Trophoblast cell (in vitro differentiated cells and primary cell): Measurements from ENCODE around the gene SUFU.

ENCODE experiments used
- DNase-seq, 2 donors: peaks; one replicate each; pipeline ENCODE4 v3.0.0-alpha.2; 2016
- H2AFZ ChIP-seq: 2 replicates; pipeline ENCODE4 v1.6.1; 2013; ENCODE audit warnings: low read length, moderate library complexity, mild to moderate bottlenecking; ENCODE audit not compliant: insufficient read depth, poor library complexity
- H2AK5ac ChIP-seq: 2 replicates; pipeline ENCODE4 v1.6.1; 2013; ENCODE audit warnings: mild to moderate bottlenecking, low read length
- H2BK120ac ChIP-seq: 2 replicates; pipeline ENCODE4 v1.6.1; 2013; ENCODE audit warnings: low read length, mild to moderate bottlenecking, moderate library complexity; ENCODE audit not compliant: insufficient read depth, poor library complexity
- H2BK12ac ChIP-seq: 2 replicates; pipeline ENCODE4 v1.6.1; 2013; ENCODE audit warnings: mild to moderate bottlenecking, low read length, moderate library complexity
- H2BK5ac ChIP-seq: 2 replicates; pipeline ENCODE4 v1.6.1; 2013; ENCODE audit warnings: low read length, low read depth, moderate library complexity, mild to moderate bottlenecking; ENCODE audit not compliant: poor library complexity
- H3K14ac ChIP-seq: 2 replicates; pipeline ENCODE4 v1.6.1; 2013; ENCODE audit warnings: mild to moderate bottlenecking, low read length
- H3K18ac ChIP-seq: 2 replicates; pipeline ENCODE4 v1.6.1; 2013; ENCODE audit warnings: mild to moderate bottlenecking, low read length
- H3K23ac ChIP-seq: 2 replicates; pipeline ENCODE4 v1.6.1; 2013; ENCODE audit warnings: low read length
- H3K27ac ChIP-seq: 2 replicates; pipeline ENCODE4 v1.5.1; 2013; ENCODE audit warnings: low read depth, mild to moderate bottlenecking, inconsistent platforms, low read length, moderate library complexity
- H3K27me3 ChIP-seq: 2 replicates; pipeline ENCODE4 v1.6.1; 2013; ENCODE audit warnings: inconsistent platforms, mild to moderate bottlenecking, low read length, moderate library complexity; ENCODE audit not compliant: insufficient read depth
- H3K36me3 ChIP-seq, 2 experiments: 1 replicate in 1 of 2; 2 replicates in 1 of 2; pipeline ENCODE4 v1.6.1; 2013; ENCODE audit warnings: low read length in 2 of 2, mild to moderate bottlenecking in 2 of 2, moderate library complexity in 1 of 2; ENCODE audit not compliant: insufficient read depth in 2 of 2, control insufficient read depth in 1 of 2
- H3K4ac ChIP-seq: 2 replicates; pipeline ENCODE4 v1.6.1; 2013; ENCODE audit warnings: low read depth, mild to moderate bottlenecking, low read length, moderate library complexity
- H3K4me1 ChIP-seq, 2 experiments: 1 replicate in 1 of 2; 2 replicates in 1 of 2; pipeline ENCODE4 v1.6.1; 2013; ENCODE audit warnings: low read length in 2 of 2, mild to moderate bottlenecking in 2 of 2, moderate library complexity in 1 of 2; ENCODE audit not compliant: insufficient read depth in 2 of 2, control insufficient read depth in 1 of 2
- H3K4me2 ChIP-seq: 2 replicates; pipeline ENCODE4 v1.6.1; 2013; ENCODE audit warnings: inconsistent platforms, mild to moderate bottlenecking, low read length, moderate library complexity
- H3K4me3 ChIP-seq: 2 replicates; pipeline ENCODE4 v1.5.1; 2013; ENCODE audit warnings: mild to moderate bottlenecking, low read depth, low read length, inconsistent platforms
- H3K79me1 ChIP-seq: one replicate; pipeline ENCODE4 v1.6.1; 2013; ENCODE audit warnings: low read length
- H3K79me2 ChIP-seq: 2 replicates; pipeline ENCODE4 v1.6.1; 2013; ENCODE audit warnings: low read length, mild to moderate bottlenecking; ENCODE audit not compliant: control insufficient read depth, insufficient read depth, poor library complexity
- H3K9ac ChIP-seq: 2 replicates; pipeline ENCODE4 v1.6.1; 2013; ENCODE audit warnings: mild to moderate bottlenecking, low read length
- H3K9me3 ChIP-seq: 2 replicates; pipeline ENCODE4 v1.6.1; 2013; ENCODE audit warnings: low read depth, mild to moderate bottlenecking, control low read depth, inconsistent platforms, low read length; ENCODE audit not compliant: insufficient read depth
- H4K12ac ChIP-seq: 2 replicates; pipeline ENCODE4 v1.6.1; 2013; ENCODE audit warnings: low read depth, mild to moderate bottlenecking, low read length, moderate library complexity
- H4K8ac ChIP-seq: 2 replicates; pipeline ENCODE4 v1.6.1; 2013; ENCODE audit warnings: low read depth, mild to moderate bottlenecking, low read length, moderate library complexity
- H4K91ac ChIP-seq: one replicate; pipeline ENCODE4 v1.6.1; 2013; ENCODE audit warnings: low read depth, mild to moderate bottlenecking, low read length, moderate library complexity
- WGBS: extraction: QIAGEN DNeasy Blood & Tissue Kit; methylation state at CpG from one replicate; pipeline ENCODE4 v1.1.7; 2013; ENCODE audit warnings: missing lambda C conversion rate; ENCODE audit not compliant: insufficient read length, insufficient coverage; ENCODE audit errors: extremely low coverage; 5-methylcytosine and 5-hydroxymethylcytosine counted together

The SUFU gene

DNA sequence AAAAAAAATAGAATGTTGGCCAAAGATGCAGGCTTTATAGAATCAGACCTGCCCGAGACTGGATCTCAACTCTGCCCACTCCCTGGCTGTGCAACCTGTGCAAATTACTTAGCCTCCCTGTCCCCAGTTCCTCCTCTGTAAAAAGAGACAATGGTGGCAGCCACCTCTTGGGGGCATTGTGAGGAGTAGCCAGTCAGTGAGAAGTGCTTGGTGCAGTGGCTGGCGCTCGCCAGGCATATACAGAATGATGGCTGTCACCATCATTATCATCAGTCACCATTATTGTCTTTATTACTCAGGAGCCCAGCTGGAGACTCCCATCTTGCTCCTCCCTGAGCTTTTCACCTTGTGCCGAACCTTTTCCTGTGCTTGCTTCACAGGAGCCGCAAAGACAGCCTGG is 111.1 kb downstream of the SUFU start:
- H3K14ac ChIP-seq: no peak overlapping the region
- H3K79me2 ChIP-seq: peaks cover 3% of the 10 kb centered on the region
- no peak overlapping the region for H2BK12ac ChIP-seq
- H3K27ac ChIP-seq: no peak overlapping the region
- peaks cover 8% of the 10 kb centered on the region for H3K79me1 ChIP-seq
- H3K36me3 ChIP-seq: peaks cover 40 to 47% of the 10 kb centered on the region in 2 experiments
- no peak overlapping the region for H3K18ac ChIP-seq
- no peak overlapping the region for H2AK5ac ChIP-seq
- no peak overlapping the region for H3K23ac ChIP-seq
- DNase-seq: no peak
- H3K9ac ChIP-seq: no peak overlapping the region
- H3K4me3 ChIP-seq: no peak overlapping the region
- whole genome bisulfite sequencing: no CpG with 5 or more reads among the region's 5 CpGs
- H4K12ac ChIP-seq: no peak overlapping the region
- no peak overlapping the region for H4K8ac ChIP-seq
- H3K4ac ChIP-seq: no peak overlapping the region
- no peaks in the 10 kb centered on the region for H3K9me3 ChIP-seq
- H3K27me3 ChIP-seq: no peaks in the 10 kb centered on the region
- no peak overlapping the region for H2AFZ ChIP-seq
- no peak overlapping the region for H4K91ac ChIP-seq
- no peak overlapping the region for H2BK120ac ChIP-seq
- no peak overlapping the region for H3K4me2 ChIP-seq
- no peak overlapping the region for H2BK5ac ChIP-seq
- peaks cover 17 to 29% of the 10 kb centered on the region in 2 experiments for H3K4me1 ChIP-seq

DNA sequence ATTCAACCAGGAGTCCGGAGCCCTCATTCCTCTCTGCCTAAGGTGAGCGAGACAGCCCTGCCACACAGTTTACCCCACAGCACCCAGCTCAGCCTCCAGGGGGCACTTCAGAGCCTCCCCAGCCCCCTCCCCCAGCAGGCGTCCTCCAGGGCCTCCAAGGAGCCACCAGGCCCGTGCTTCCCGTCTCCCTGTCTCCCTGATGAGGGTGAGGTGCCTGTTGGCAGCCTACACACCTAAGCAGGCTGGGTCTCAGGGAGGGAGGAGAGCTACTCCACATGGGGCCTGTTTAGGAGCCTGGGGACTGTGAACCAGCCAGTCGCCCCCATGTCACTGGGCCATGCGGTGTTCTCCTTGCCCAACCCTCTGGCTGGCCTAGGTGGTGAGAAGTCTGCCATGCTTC is 111.6 kb downstream of the SUFU start:
- no peak overlapping the region for H4K12ac ChIP-seq
- H3K4me3 ChIP-seq: no peak overlapping the region
- H2AFZ ChIP-seq: no peak overlapping the region
- no peak overlapping the region for H2AK5ac ChIP-seq
- no peak overlapping the region for H4K8ac ChIP-seq
- H3K9me3 ChIP-seq: no peaks in the 10 kb centered on the region
- no peak overlapping the region for H3K9ac ChIP-seq
- no peak overlapping the region for H3K14ac ChIP-seq
- peaks cover 40 to 52% of the 10 kb centered on the region in 2 experiments for H3K36me3 ChIP-seq
- no peak overlapping the region for H2BK12ac ChIP-seq
- H3K27me3 ChIP-seq: no peaks in the 10 kb centered on the region
- H3K18ac ChIP-seq: no peak overlapping the region
- no peak overlapping the region for H3K4ac ChIP-seq
- no peak overlapping the region for H2BK5ac ChIP-seq
- no peak overlapping the region for H4K91ac ChIP-seq
- peaks cover 8% of the 10 kb centered on the region for H3K79me1 ChIP-seq
- H3K27ac ChIP-seq: no peak overlapping the region
- peak in 1 of 2 donors; percentile 14 for DNase-seq
- WGBS: no CpG with 5 or more reads among the region's 7 CpGs
- H3K79me2 ChIP-seq: peaks cover 3% of the 10 kb centered on the region
- H3K4me2 ChIP-seq: no peak overlapping the region
- peaks cover 17 to 33% of the 10 kb centered on the region in 2 experiments for H3K4me1 ChIP-seq
- no peak overlapping the region for H2BK120ac ChIP-seq
- no peak overlapping the region for H3K23ac ChIP-seq

DNA sequence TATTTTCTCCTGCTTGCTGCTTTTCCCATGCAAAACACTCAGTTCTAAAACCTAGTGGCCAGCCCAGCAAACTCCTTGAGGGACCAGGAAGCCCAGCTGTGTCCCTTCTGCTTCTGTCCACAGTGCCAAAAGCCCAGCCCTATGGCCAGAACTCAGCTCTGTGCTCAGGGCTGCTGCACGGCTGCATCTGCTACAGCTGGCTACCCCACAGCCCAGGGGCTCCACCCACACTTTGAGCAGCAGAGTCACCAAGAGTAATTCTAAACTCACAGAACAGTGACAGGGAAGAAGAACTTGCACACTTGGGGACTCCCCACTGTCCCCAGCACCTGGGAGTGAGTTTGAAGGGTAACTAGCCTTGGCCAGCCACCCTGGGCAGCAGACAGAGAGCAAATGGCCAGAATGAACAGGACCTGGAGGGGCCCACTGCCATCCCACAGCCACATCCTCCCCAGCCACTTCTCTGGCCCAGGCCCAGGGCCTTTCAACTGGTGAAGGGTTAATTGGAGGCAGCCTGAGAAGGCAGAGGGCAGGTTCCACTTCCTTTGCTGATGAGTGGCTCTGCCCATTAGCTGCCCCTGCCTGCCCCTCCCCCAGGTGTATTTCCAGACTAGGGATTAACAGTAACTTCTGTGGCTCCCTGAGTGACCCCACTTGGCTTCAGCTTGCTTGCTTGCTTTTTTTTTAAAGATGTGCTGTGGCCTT is 112.4 kb downstream of the SUFU start:
- no peaks in the 10 kb centered on the region for H3K9me3 ChIP-seq
- H3K27me3 ChIP-seq: no peaks in the 10 kb centered on the region
- H3K36me3 ChIP-seq: peaks cover 40 to 52% of the 10 kb centered on the region in 2 experiments
- no peak overlapping the region for H3K4me3 ChIP-seq
- H3K23ac ChIP-seq: no peak overlapping the region
- peaks cover 8% of the 10 kb centered on the region for H3K79me1 ChIP-seq
- H3K4me2 ChIP-seq: no peak overlapping the region
- H3K79me2 ChIP-seq: peaks cover 3% of the 10 kb centered on the region
- WGBS: no CpG with 5 or more reads among the region's 1 CpG
- H3K4me1 ChIP-seq: peaks cover 22 to 34% of the 10 kb centered on the region in 2 experiments
- H4K12ac ChIP-seq: no peak overlapping the region
- no peak overlapping the region for H3K14ac ChIP-seq
- no peak overlapping the region for H3K9ac ChIP-seq
- H3K4ac ChIP-seq: no peak overlapping the region
- no peak overlapping the region for H2AFZ ChIP-seq
- no peak overlapping the region for H2BK120ac ChIP-seq
- no peak overlapping the region for H4K91ac ChIP-seq
- no peak overlapping the region for H2BK12ac ChIP-seq
- no peak overlapping the region for H3K18ac ChIP-seq
- H2BK5ac ChIP-seq: no peak overlapping the region
- no peak for DNase-seq
- no peak overlapping the region for H4K8ac ChIP-seq
- H3K27ac ChIP-seq: no peak overlapping the region
- H2AK5ac ChIP-seq: no peak overlapping the region

DNA sequence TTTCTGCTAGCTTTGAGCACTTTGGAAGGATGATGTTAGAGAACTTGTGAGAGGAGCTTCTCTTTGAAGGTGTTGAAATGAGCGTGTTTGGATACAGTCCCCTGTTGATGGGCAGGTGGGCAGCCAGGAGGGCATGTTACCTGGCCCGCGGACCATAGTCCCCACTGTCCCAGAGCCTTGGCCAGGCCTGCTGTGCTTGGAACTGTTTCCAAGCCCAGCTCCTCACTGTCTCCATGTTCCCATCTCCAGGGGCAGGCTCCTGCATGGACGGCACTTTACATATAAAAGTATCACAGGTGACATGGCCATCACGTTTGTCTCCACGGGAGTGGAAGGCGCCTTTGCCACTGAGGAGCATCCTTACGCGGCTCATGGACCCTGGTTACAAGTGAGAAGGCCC is 113.3 kb downstream of the SUFU start:
- no peak overlapping the region for H3K4me2 ChIP-seq
- no peak overlapping the region for H2BK120ac ChIP-seq
- H4K8ac ChIP-seq: no peak overlapping the region
- H3K4ac ChIP-seq: no peak overlapping the region
- no peak overlapping the region for H2AFZ ChIP-seq
- no peak overlapping the region for H4K12ac ChIP-seq
- DNase-seq: no peak
- H4K91ac ChIP-seq: no peak overlapping the region
- H3K4me1 ChIP-seq: peaks cover 25 to 39% of the 10 kb centered on the region in 2 experiments
- H2AK5ac ChIP-seq: no peak overlapping the region
- H3K27me3 ChIP-seq: no peaks in the 10 kb centered on the region
- no peak overlapping the region for H2BK12ac ChIP-seq
- H3K9ac ChIP-seq: no peak overlapping the region
- WGBS: no CpG with 5 or more reads among the region's 9 CpGs
- no peak overlapping the region for H3K27ac ChIP-seq
- H3K79me1 ChIP-seq: peaks cover 13% of the 10 kb centered on the region
- H3K18ac ChIP-seq: no peak overlapping the region
- no peak overlapping the region for H3K4me3 ChIP-seq
- H3K23ac ChIP-seq: no peak overlapping the region
- peaks cover 5% of the 10 kb centered on the region for H3K79me2 ChIP-seq
- no peak overlapping the region for H2BK5ac ChIP-seq
- H3K9me3 ChIP-seq: no peaks in the 10 kb centered on the region
- H3K36me3 ChIP-seq: peaks cover 40 to 52% of the 10 kb centered on the region in 2 experiments
- H3K14ac ChIP-seq: no peak overlapping the region
